ENCODE data around the gene KRT2.

Gene KRT2

GRCh38 chr12:52637299-52637698 is 14.7 kb downstream of the KRT2 start:
- DNase-seq (ENCODE audit: low read depth) = no peak

GRCh38 chr12:52636592-52637258 is 15.3 kb downstream of the KRT2 start:
- no peak for DNase-seq (ENCODE audit: low read depth)

- DNase-seq (ENCODE audit: low read depth) = no peak
These were observed 15.8 kb downstream of the KRT2 start for GRCh38 chr12:52636189-52636588.

- DNase-seq (ENCODE audit: low read depth) = no peak
These were observed 17.6 kb downstream of the KRT2 start for GRCh38 chr12:52634266-52635056.

GRCh38 chr12:52633383-52633782 is 18.6 kb downstream of the KRT2 start:
- DNase-seq (ENCODE audit: low read depth) = no peak

- no peak for DNase-seq (ENCODE audit: low read depth)
These were observed 19.4 kb downstream of the KRT2 start for GRCh38 chr12:52632656-52633055.

GRCh38 chr12:52631676-52632459 is 20.1 kb downstream of the KRT2 start:
- DNase-seq (ENCODE audit: low read depth) = no peak

- DNase-seq (ENCODE audit: low read depth) = no peak
These were observed 20.7 kb downstream of the KRT2 start for GRCh38 chr12:52631264-52631663.

GRCh38 chr12:52630599-52631200 is 21.3 kb downstream of the KRT2 start:
- DNase-seq (ENCODE audit: low read depth) = no peak

GRCh38 chr12:52630008-52630500 is 22.0 kb downstream of the KRT2 start:
- DNase-seq (ENCODE audit: low read depth) = no peak

GRCh38 chr12:52629281-52630007 is 22.6 kb downstream of the KRT2 start:
- DNase-seq (ENCODE audit: low read depth) = no peak

GRCh38 chr12:52628841-52629240 is 23.2 kb downstream of the KRT2 start:
- DNase-seq (ENCODE audit: low read depth) = no peak

- no peak for DNase-seq (ENCODE audit: low read depth)
These were observed 23.9 kb downstream of the KRT2 start for GRCh38 chr12:52628111-52628507.

- no peak for DNase-seq (ENCODE audit: low read depth)
These were observed 24.5 kb downstream of the KRT2 start for GRCh38 chr12:52627395-52628110.

GRCh38 chr12:52622349-52622748 is 29.7 kb downstream of the KRT2 start:
- no peak for DNase-seq (ENCODE audit: low read depth)

GRCh38 chr12:52618866-52619265 is 33.1 kb downstream of the KRT2 start:
- no peak for DNase-seq (ENCODE audit: low read depth)

- no peak for DNase-seq (ENCODE audit: low read depth)
These were observed 33.8 kb downstream of the KRT2 start, which contains the start of gene KRT73 for GRCh38 chr12:52618216-52618615. Gene KRT73, minus strand, starts transcription at chr12:52618559. Its CDS starts 35 bp downstream, at chr12:52618524.

- DNase-seq (ENCODE audit: low read depth) = no peak
These were observed 34.6 kb downstream of the KRT2 start for GRCh38 chr12:52617403-52617785.

GRCh38 chr12:52616680-52617402 is 35.2 kb downstream of the KRT2 start:
- no peak for DNase-seq (ENCODE audit: low read depth)

GRCh38 chr12:52615912-52616311 is 36.1 kb downstream of the KRT2 start:
- DNase-seq (ENCODE audit: low read depth) = no peak

Data from stromal cell of bone marrow (primary cell).